ENCODE measurements around the gene RAB30.
A peak's percentile ranks its signal among the peaks of the same experiment; 100 is the strongest.
"Not testable (repeated sequence)": the region's sequence is repeated elsewhere in the genome, so short reads cannot be mapped to it uniquely, and the experiment has no call there.

RAB30 gene

GRCh38 chr11:82981852-82982251, 89.8 kb downstream of the RAB30 start:
- DNase-seq (ENCODE audit: low read depth in 3 of 3), result no peak

GRCh38 chr11:82980947-82981346, 90.8 kb downstream of the RAB30 start:
- no peak for DNase-seq (ENCODE audit: low read depth in 3 of 3)

- no peak for DNase-seq (ENCODE audit: low read depth in 3 of 3)
Observed at GRCh38 chr11:82980292-82980691, 91.4 kb downstream of the RAB30 start.

GRCh38 chr11:82979824-82980223, 91.9 kb downstream of the RAB30 start:
- DNase-seq (ENCODE audit: low read depth in 3 of 3), result no peak

GRCh38 chr11:82978422-82979099, 93.1 kb downstream of the RAB30 start:
- DNase-seq (ENCODE audit: low read depth in 3 of 3), result no peak

GRCh38 chr11:82976786-82977185, 94.9 kb downstream of the RAB30 start:
- DNase-seq (ENCODE audit: low read depth in 3 of 3), result no peak

GRCh38 chr11:82975882-82976281, 95.8 kb downstream of the RAB30 start:
- DNase-seq (ENCODE audit: low read depth in 3 of 3), result no peak

GRCh38 chr11:82974851-82975250, 96.8 kb downstream of the RAB30 start:
- DNase-seq (ENCODE audit: low read depth in 3 of 3), result no peak

GRCh38 chr11:82974135-82974534, 97.6 kb downstream of the RAB30 start:
- no peak for DNase-seq (ENCODE audit: low read depth in 3 of 3)

GRCh38 chr11:82972103-82972502, 99.6 kb downstream of the RAB30 start:
- no peak for DNase-seq (ENCODE audit: low read depth in 3 of 3)

GRCh38 chr11:82971519-82971946, 100.2 kb downstream of the RAB30 start:
- not testable (repeated sequence) for DNase-seq (ENCODE audit: low read depth in 3 of 3)

- not testable (repeated sequence) for DNase-seq (ENCODE audit: low read depth in 3 of 3)
Observed at GRCh38 chr11:82970507-82971083, 101.1 kb downstream of the RAB30 start.

- no peak for DNase-seq (ENCODE audit: low read depth in 3 of 3)
Observed at GRCh38 chr11:82969811-82970210, 101.9 kb downstream of the RAB30 start.

- no peak for DNase-seq (ENCODE audit: low read depth in 3 of 3)
Observed at GRCh38 chr11:82967381-82967780, 104.3 kb downstream of the RAB30 start.

GRCh38 chr11:82962021-82962420, 109.7 kb downstream of the RAB30 start:
- not testable (repeated sequence) for DNase-seq (ENCODE audit: low read depth in 3 of 3)

- DNase-seq (ENCODE audit: low read depth in 3 of 3), result no peak
Observed at GRCh38 chr11:82960779-82961143, 110.9 kb downstream of the RAB30 start.

- no peak for DNase-seq (ENCODE audit: low read depth in 3 of 3)
Observed at GRCh38 chr11:82959987-82960778, 111.5 kb downstream of the RAB30 start.

GRCh38 chr11:82955736-82956453, 115.8 kb downstream of the RAB30 start:
- peak in 2 of 3 experiments; percentile 19 to 32 for DNase-seq (ENCODE audit: low read depth in 3 of 3)

- DNase-seq (ENCODE audit: low read depth in 3 of 3), result not testable (repeated sequence)
Observed at GRCh38 chr11:82950502-82950901, 121.2 kb downstream of the RAB30 start.

GRCh38 chr11:82949352-82949751, 122.3 kb downstream of the RAB30 start:
- no peak for DNase-seq (ENCODE audit: low read depth in 3 of 3)

- DNase-seq (ENCODE audit: low read depth in 3 of 3), result no peak
Observed at GRCh38 chr11:82945682-82946081, 126.0 kb downstream of the RAB30 start.

GRCh38 chr11:82945041-82945440, 126.7 kb downstream of the RAB30 start:
- not testable (repeated sequence) for DNase-seq (ENCODE audit: low read depth in 3 of 3)

Data from stimulated activated CD4-positive, alpha-beta T cell treated with anti-CD3 and anti-CD28 coated beads, TNF-alpha, amount 100 ng/mL, for 4 hours (primary cell).